OCI-LY1 (cell line): ENCODE data around the gene SOX5.

Source experiments
- H2AFZ ChIP-seq: fragments of 200-600 bp; sonication (generic), shearing (Covaris generic); 2 replicates; pipeline ENCODE4 v1.6.0; 2014; ENCODE audit warnings: antibody characterized with exemption, mild to moderate bottlenecking, low read length
- H3F3A ChIP-seq: fragments of 200-600 bp; sonication (generic), shearing (Covaris generic); 2 replicates; pipeline ENCODE4 v1.6.0; 2014; ENCODE audit warnings: mild to moderate bottlenecking, antibody characterized with exemption, low read length, moderate library complexity; ENCODE audit not compliant: insufficient read depth
- H3K27ac ChIP-seq: fragments of 200-600 bp; sonication (generic); 2 replicates; pipeline ENCODE4 v1.5.1; 2014; ENCODE audit warnings: low read length, mixed run types, mild to moderate bottlenecking, low read depth; ENCODE audit not compliant: poor library complexity, severe bottlenecking
- H3K27me3 ChIP-seq: fragments of 200-600 bp; sonication (generic); 2 replicates; pipeline ENCODE4 v1.6.0; 2014; ENCODE audit warnings: antibody characterized with exemption, mild to moderate bottlenecking, low read length, moderate library complexity; ENCODE audit not compliant: insufficient read depth
- H3K36me3 ChIP-seq: fragments of 200-600 bp; sonication (generic); 2 replicates; pipeline ENCODE4 v1.6.1; 2014; ENCODE audit warnings: mild to moderate bottlenecking, antibody characterized with exemption, low read length, moderate library complexity, mixed read lengths; ENCODE audit not compliant: insufficient read depth
- H3K4me1 ChIP-seq: fragments of 200-600 bp; sonication (generic); 2 replicates; pipeline ENCODE4 v1.5.1; 2014; ENCODE audit warnings: mild to moderate bottlenecking, low read length, moderate library complexity; ENCODE audit not compliant: insufficient read depth, severe bottlenecking
- H3K4me2 ChIP-seq: fragments of 200-600 bp; sonication (generic), shearing (Covaris generic); 2 replicates; pipeline ENCODE4 v1.6.1; 2014; ENCODE audit warnings: low read length
- H3K4me3 ChIP-seq: fragments of 200-600 bp; sonication (generic); 2 replicates; pipeline ENCODE4 v1.5.1; 2014; ENCODE audit warnings: low read length, low read depth, mild to moderate bottlenecking, mixed read lengths; ENCODE audit not compliant: poor library complexity, severe bottlenecking
- H3K79me2 ChIP-seq: fragments of 200-600 bp; shearing (Covaris generic); 2 replicates; pipeline ENCODE4 v1.6.1; 2016; ENCODE audit warnings: mixed run types, low read length, mixed read lengths; ENCODE audit not compliant: insufficient read depth
- H3K9ac ChIP-seq: fragments of 200-600 bp; sonication (generic), shearing (Covaris generic); 2 replicates; pipeline ENCODE4 v1.6.1; 2014; ENCODE audit warnings: mild to moderate bottlenecking, low read length, mixed read lengths
- H3K9me2 ChIP-seq: fragments of 200-600 bp; sonication (generic), shearing (Covaris generic); 2 replicates; pipeline ENCODE4 v1.6.1; 2014; ENCODE audit warnings: low read depth, mild to moderate bottlenecking, low read length, mixed read lengths
- H3K9me3 ChIP-seq: fragments of 200-600 bp; shearing (Covaris generic); 2 replicates; pipeline ENCODE4 v1.6.1; 2014; ENCODE audit warnings: low read length, mixed read lengths
- H4K20me1 ChIP-seq: fragments of 200-600 bp; sonication (generic), shearing (Covaris generic); 2 replicates; pipeline ENCODE4 v1.6.0; 2016; ENCODE audit warnings: mild to moderate bottlenecking, low read length; ENCODE audit not compliant: insufficient read depth
- EZH2 ChIP-seq: fragments of 200-600 bp; sonication (generic), shearing (Covaris generic); IDR thresholded peaks from 2 replicates; pipeline ENCODE4 v1.8.0; 2017; ENCODE audit warnings: borderline replicate concordance, mixed run types, mild to moderate bottlenecking, antibody characterized with exemption, low read length, moderate library complexity, mixed read lengths
- TF ChIP-seq, protein P1 (sequence below): fragments of 200-600 bp; sonication (generic), shearing (Covaris generic); IDR thresholded peaks from 2 replicates; pipeline ENCODE4 v1.5.1; 2017; ENCODE audit warnings: mild to moderate bottlenecking, antibody characterized with exemption, low read length, moderate library complexity, mixed read lengths

Gene SOX5

DNA sequence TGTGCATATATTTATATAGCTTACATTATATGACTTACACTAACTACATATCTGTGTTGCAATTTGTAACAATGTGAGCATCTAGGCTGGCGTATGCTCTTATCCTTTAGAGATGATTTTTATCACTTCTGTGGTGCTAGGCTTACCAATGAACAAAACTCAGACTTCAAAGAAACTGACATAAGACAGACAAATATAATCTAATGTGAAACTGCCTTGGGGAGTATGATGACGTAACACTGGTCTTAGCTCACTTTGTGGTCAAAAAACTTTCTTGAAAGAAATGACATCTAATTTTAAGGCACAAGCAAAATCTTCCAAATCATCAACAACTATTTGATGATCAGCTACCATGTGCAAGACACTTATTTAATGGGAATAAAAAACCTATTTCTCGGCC, 50.0 kb downstream of the SOX5 start:
- H3K9me3 ChIP-seq: no peaks in the 10 kb centered on the region
- no peak overlapping the region for H3K27ac ChIP-seq
- no peaks in the 10 kb centered on the region for H4K20me1 ChIP-seq
- H3K36me3 ChIP-seq: no peaks in the 10 kb centered on the region
- no peaks in the 10 kb centered on the region for H3F3A ChIP-seq
- H3K4me3 ChIP-seq: no peak overlapping the region
- H3K4me1 ChIP-seq: no peaks in the 10 kb centered on the region
- H3K9me2 ChIP-seq: no peaks in the 10 kb centered on the region
- H3K9ac ChIP-seq: no peak overlapping the region
- no peak overlapping the region for H3K4me2 ChIP-seq
- TF ChIP-seq, protein P1, sequence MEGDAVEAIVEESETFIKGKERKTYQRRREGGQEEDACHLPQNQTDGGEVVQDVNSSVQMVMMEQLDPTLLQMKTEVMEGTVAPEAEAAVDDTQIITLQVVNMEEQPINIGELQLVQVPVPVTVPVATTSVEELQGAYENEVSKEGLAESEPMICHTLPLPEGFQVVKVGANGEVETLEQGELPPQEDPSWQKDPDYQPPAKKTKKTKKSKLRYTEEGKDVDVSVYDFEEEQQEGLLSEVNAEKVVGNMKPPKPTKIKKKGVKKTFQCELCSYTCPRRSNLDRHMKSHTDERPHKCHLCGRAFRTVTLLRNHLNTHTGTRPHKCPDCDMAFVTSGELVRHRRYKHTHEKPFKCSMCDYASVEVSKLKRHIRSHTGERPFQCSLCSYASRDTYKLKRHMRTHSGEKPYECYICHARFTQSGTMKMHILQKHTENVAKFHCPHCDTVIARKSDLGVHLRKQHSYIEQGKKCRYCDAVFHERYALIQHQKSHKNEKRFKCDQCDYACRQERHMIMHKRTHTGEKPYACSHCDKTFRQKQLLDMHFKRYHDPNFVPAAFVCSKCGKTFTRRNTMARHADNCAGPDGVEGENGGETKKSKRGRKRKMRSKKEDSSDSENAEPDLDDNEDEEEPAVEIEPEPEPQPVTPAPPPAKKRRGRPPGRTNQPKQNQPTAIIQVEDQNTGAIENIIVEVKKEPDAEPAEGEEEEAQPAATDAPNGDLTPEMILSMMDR: no peak
- TF ChIP-seq EZH2: no peak
- H3K79me2 ChIP-seq: no peaks in the 10 kb centered on the region
- no peak overlapping the region for H2AFZ ChIP-seq
- H3K27me3 ChIP-seq: no peaks in the 10 kb centered on the region

DNA sequence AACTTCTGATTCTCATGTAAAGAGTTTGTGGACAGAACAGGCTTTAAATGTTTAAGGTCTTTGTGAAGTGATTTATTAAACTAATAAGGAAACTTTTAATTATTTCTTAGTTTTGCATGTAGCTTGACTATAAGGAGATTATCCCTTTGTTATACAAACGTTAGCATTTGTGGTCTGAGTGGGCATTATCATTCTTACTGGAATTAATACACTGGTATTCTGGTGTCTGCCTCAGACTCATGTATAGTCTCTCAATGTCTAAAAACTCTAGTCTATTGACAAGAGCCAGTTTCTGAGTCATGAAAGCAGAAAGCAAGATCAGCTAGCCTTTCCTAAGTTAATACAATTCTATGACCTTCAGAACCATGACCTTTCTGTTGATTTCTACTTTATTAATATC, 51.3 kb downstream of the SOX5 start:
- Histone ChIP-seq H2AFZ (no peak overlapping the region), H3K4me1 (no peaks in the 10 kb centered on the region), H3K36me3 (no peaks in the 10 kb centered on the region), H4K20me1 (no peaks in the 10 kb centered on the region), H3K27me3 (no peaks in the 10 kb centered on the region), H3K9me3 (no peaks in the 10 kb centered on the region), H3K9ac (no peak overlapping the region), H3F3A (no peaks in the 10 kb centered on the region), H3K79me2 (no peaks in the 10 kb centered on the region), H3K9me2 (no peaks in the 10 kb centered on the region), H3K4me2 (no peak overlapping the region), H3K27ac (no peak overlapping the region), H3K4me3 (no peak overlapping the region)
- TF ChIP-seq EZH2: no peak
- TF ChIP-seq, protein P1: no peak

DNA sequence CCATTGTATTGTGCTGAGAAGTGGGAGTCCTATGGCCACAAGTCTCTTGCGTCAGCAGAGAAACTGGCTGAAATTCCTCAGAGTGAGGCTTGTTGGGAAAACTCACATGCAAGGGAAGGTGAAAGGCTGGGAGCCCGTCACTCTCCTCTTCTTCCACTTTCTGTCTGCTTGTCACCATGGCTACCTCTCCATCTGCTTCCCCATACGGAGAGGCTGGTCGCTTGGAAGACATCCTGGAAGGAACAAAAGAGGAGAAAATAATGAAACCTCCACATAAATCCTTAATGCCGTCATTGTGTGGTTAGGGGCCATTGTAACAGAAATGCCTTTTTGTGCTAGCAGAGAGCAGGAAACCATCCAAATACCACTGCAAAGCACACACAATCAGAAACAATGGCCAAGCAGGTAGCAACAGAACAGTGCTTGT, 53.7 kb downstream of the SOX5 start:
- H3K4me3 ChIP-seq: no peak overlapping the region
- TF ChIP-seq EZH2: no peak
- TF ChIP-seq, protein P1: no peak
- no peaks in the 10 kb centered on the region for H3K27me3 ChIP-seq
- H3K36me3 ChIP-seq: no peaks in the 10 kb centered on the region
- H3K27ac ChIP-seq: no peak overlapping the region
- no peak overlapping the region for H2AFZ ChIP-seq
- H3F3A ChIP-seq: no peaks in the 10 kb centered on the region
- no peaks in the 10 kb centered on the region for H3K9me3 ChIP-seq
- H3K4me2 ChIP-seq: no peak overlapping the region
- H3K9me2 ChIP-seq: no peaks in the 10 kb centered on the region
- H3K79me2 ChIP-seq: no peaks in the 10 kb centered on the region
- no peaks in the 10 kb centered on the region for H3K4me1 ChIP-seq
- H3K9ac ChIP-seq: no peak overlapping the region
- no peaks in the 10 kb centered on the region for H4K20me1 ChIP-seq
